IMR-90 (cell line): ENCODE results near the gene BTN2A1. TPM values are rescaled to one million over a fixed set of nuclear protein-coding genes. Genes with fewer than 3 reads are reported as not detected.
A peak's percentile ranks its signal among the peaks of the same experiment; 100 is the strongest.

Experiments used
- ATAC-seq: fragments of 200-7000 bp; cut with Tn5 transposase; 2 replicates; pipeline ENCODE4 v1.9.1; 2020; ENCODE audit warnings: low read depth, mild to moderate bottlenecking, moderate library complexity
- BruUV-seq: library from RNA; stranded (reverse); fragments of 400-500 nt; replicated peaks from 2 replicates; lab custom pipeline; 2021; lab: Mats Ljungman, UMichigan
- CTCF ChIA-PET: fragments of 300-600 bp; formaldehyde crosslinking; extraction: SDS; loops from one replicate; lab custom pipeline; 2021; ENCODE audit warnings: antibody characterized with exemption; lab: Yijun Ruan, JAX
- POLR2A ChIA-PET: fragments of 300-600 bp; sonication (Branson Sonifier 250); formaldehyde crosslinking; loops from one replicate; lab custom pipeline; 2022; ENCODE audit warnings: antibody characterized with exemption; ENCODE audit not compliant: unreplicated experiment; lab: Charles Lee
- DNase-seq: peaks from one replicate; pipeline ENCODE4 v3.0.0; 2013
- H2AFZ ChIP-seq: replicated peaks from 2 replicates; pipeline ENCODE3; 2013; ENCODE audit warnings: low read length, mild to moderate bottlenecking; ENCODE audit not compliant: poor library complexity
- H2AK5ac ChIP-seq: 2 replicates; pipeline ENCODE4 v1.6.1; 2013; ENCODE audit warnings: low read depth, low read length, inconsistent platforms
- H2AK9ac ChIP-seq: replicated peaks from 2 replicates; pipeline ENCODE3; 2013; ENCODE audit warnings: mild to moderate bottlenecking, low read depth, low read length, moderate library complexity; ENCODE audit not compliant: poor library complexity
- H2BK120ac ChIP-seq: 2 replicates; pipeline ENCODE4 v1.6.1; 2013; ENCODE audit warnings: low read depth, low read length, inconsistent platforms
- H2BK15ac ChIP-seq: 3 replicates; pipeline ENCODE4 v1.6.1; 2013; ENCODE audit warnings: low read depth, low read length, inconsistent platforms
- H2BK20ac ChIP-seq: 2 replicates; pipeline ENCODE4 v1.6.1; 2013; ENCODE audit warnings: low read depth, mild to moderate bottlenecking, inconsistent platforms, low read length, moderate library complexity
- H2BK5ac ChIP-seq: 2 replicates; pipeline ENCODE4 v1.6.1; 2013; ENCODE audit warnings: mild to moderate bottlenecking, low read depth, low read length, inconsistent platforms; ENCODE audit not compliant: poor library complexity, severe bottlenecking
- H3K14ac ChIP-seq: replicated peaks from 2 replicates; pipeline ENCODE4 v1.6.1; 2013; ENCODE audit warnings: low read depth, low read length, inconsistent platforms
- H3K18ac ChIP-seq: 2 replicates; pipeline ENCODE4 v1.6.1; 2013; ENCODE audit warnings: low read depth, low read length, control low read depth
- H3K23ac ChIP-seq: 2 replicates; pipeline ENCODE4 v1.6.1; 2013; ENCODE audit warnings: low read depth, low read length, inconsistent platforms
- H3K27ac ChIP-seq: 2 replicates; pipeline ENCODE4 v1.5.1; 2013; ENCODE audit warnings: mild to moderate bottlenecking, control low read depth, low read length; ENCODE audit not compliant: insufficient read depth
- H3K27me3 ChIP-seq: 2 replicates; pipeline ENCODE4 v1.6.1; 2013; ENCODE audit warnings: low read length; ENCODE audit not compliant: control insufficient read depth, insufficient read depth
- H3K36me3 ChIP-seq: 2 replicates; pipeline ENCODE4 v1.6.1; 2013; ENCODE audit warnings: low read length, mixed read lengths; ENCODE audit not compliant: control insufficient read depth, insufficient read depth
- H3K4ac ChIP-seq: 2 replicates; pipeline ENCODE4 v1.6.1; 2013; ENCODE audit warnings: low read depth, low read length, inconsistent platforms
- H3K4me1 ChIP-seq: 2 replicates; pipeline ENCODE4 v1.6.1; 2013; ENCODE audit warnings: low read length, mixed read lengths; ENCODE audit not compliant: control insufficient read depth, insufficient read depth
- H3K4me2 ChIP-seq: 2 replicates; pipeline ENCODE4 v1.6.1; 2013; ENCODE audit warnings: low read depth, mild to moderate bottlenecking, control low read depth, low read length, moderate library complexity
- H3K4me3 ChIP-seq: 2 replicates; pipeline ENCODE4 v1.5.1; 2013; ENCODE audit warnings: low read depth, mild to moderate bottlenecking, control low read depth, low read length, moderate library complexity; ENCODE audit not compliant: insufficient read depth
- H3K56ac ChIP-seq: 2 replicates; pipeline ENCODE4 v1.6.1; 2013; ENCODE audit warnings: low read length, inconsistent platforms; ENCODE audit not compliant: insufficient read depth; ENCODE audit errors: extremely low read depth
- H3K79me1 ChIP-seq, 2 experiments: 2 replicates each; pipeline ENCODE4 v1.6.1; 2013; ENCODE audit warnings: low read length in 2 of 2, inconsistent platforms in 1 of 2, low read depth in 1 of 2
- H3K9ac ChIP-seq: 2 replicates; pipeline ENCODE4 v1.6.1; 2013; ENCODE audit warnings: low read depth, low read length, control low read depth
- H3K9me1 ChIP-seq: 2 replicates; pipeline ENCODE4 v1.6.1; 2013; ENCODE audit warnings: low read length, inconsistent platforms; ENCODE audit not compliant: insufficient read depth
- H3K9me3 ChIP-seq: 2 replicates; pipeline ENCODE4 v1.6.1; 2013; ENCODE audit warnings: low read length; ENCODE audit not compliant: control insufficient read depth, insufficient read depth
- H4K20me1 ChIP-seq: 2 replicates; pipeline ENCODE4 v1.6.1; 2013; ENCODE audit warnings: low read length, inconsistent platforms; ENCODE audit not compliant: insufficient read depth
- H4K5ac ChIP-seq: 2 replicates; pipeline ENCODE4 v1.6.1; 2013; ENCODE audit warnings: mild to moderate bottlenecking, low read depth, low read length, control low read depth
- H4K8ac ChIP-seq, 2 experiments: 2 replicates each; pipeline ENCODE4 v1.6.1; 2013; ENCODE audit warnings: low read depth in 2 of 2, low read length in 2 of 2, control low read depth in 1 of 2, inconsistent platforms in 1 of 2
- H4K91ac ChIP-seq: 2 replicates; pipeline ENCODE4 v1.6.1; 2013; ENCODE audit warnings: low read depth, low read length, inconsistent platforms; ENCODE audit not compliant: insufficient read depth
- CEBPB ChIP-seq: IDR thresholded peaks from 2 replicates; pipeline ENCODE4 v1.6.1; 2012; ENCODE audit warnings: low read depth, low read length, improper control_type of control experiment
- MAFK ChIP-seq: IDR thresholded peaks from 2 replicates; pipeline ENCODE4 v1.6.1; 2012; ENCODE audit warnings: low read depth, low read length, improper control_type of control experiment
- MXI1 ChIP-seq: IDR thresholded peaks from 2 replicates; pipeline ENCODE4 v1.6.1; 2012; ENCODE audit warnings: low read depth, mild to moderate bottlenecking, low read length, moderate library complexity, borderline replicate concordance
- RAD21 ChIP-seq: IDR thresholded peaks from 2 replicates; pipeline ENCODE4 v1.6.1; 2012; ENCODE audit warnings: low read length, improper control_type of control experiment
- WGBS, 2 experiments: methylation state at CpG; one replicate each; pipeline versions ENCODE4 v1.1.5 to v1.1.7; 2013; ENCODE audit warnings: missing lambda C conversion rate in 2 of 2; ENCODE audit not compliant: insufficient read length in 1 of 2; ENCODE audit errors: extremely low coverage in 2 of 2; 5-methylcytosine and 5-hydroxymethylcytosine counted together
- dilution Hi-C: fragments of 300-500 bp; cut with HindIII; formaldehyde crosslinking; loops from one replicate; pipeline ENCODE4 v1.14.3; 2018; ENCODE audit warnings: low sequenced_read_pairs; ENCODE audit not compliant: unreplicated experiment
- in situ Hi-C: fragments of 300-500 bp; cut with MboI; formaldehyde crosslinking; loops from 3 replicates; pipeline ENCODE4 v1.14.3; 2019; ENCODE audit warnings: low sequenced_read_pairs, inconsistent platforms, mixed read lengths
- intact Hi-C: fragments of 100-400 bp; cut with micrococcal nuclease; formaldehyde crosslinking; loops from 2 replicates; pipeline ENCODE4 v1.10.0; 2022
- polyA plus RNA-seq, 3 experiments: library from polyadenylated mRNA; depleted of rRNA; stranded (reverse); fragments of >200 nt; gene quantifications; 2 replicates each; pipeline ENCODE4 v1.2.3, GENCODE V29; 2012; ENCODE audit warnings: low replicate concordance in 1 of 3
- total RNA-seq: library from RNA; depleted of rRNA; stranded (reverse); fragments of >200 nt; gene quantifications from 2 replicates; pipeline ENCODE4 v1.2.3, GENCODE V29; 2012
- TF ChIP-seq, protein P1 (sequence below): fragments of 150-350 bp; IDR thresholded peaks from 2 replicates; pipeline ENCODE4 v1.6.1; 2017; ENCODE audit warnings: mild to moderate bottlenecking, antibody characterized with exemption, low read length, low read depth

BTN2A1 gene
- total and polyA plus RNA-seq, 2 of the 4 experiments (the other 2 are of a cell fraction) = 13.6 to 40.2 TPM

DNA sequence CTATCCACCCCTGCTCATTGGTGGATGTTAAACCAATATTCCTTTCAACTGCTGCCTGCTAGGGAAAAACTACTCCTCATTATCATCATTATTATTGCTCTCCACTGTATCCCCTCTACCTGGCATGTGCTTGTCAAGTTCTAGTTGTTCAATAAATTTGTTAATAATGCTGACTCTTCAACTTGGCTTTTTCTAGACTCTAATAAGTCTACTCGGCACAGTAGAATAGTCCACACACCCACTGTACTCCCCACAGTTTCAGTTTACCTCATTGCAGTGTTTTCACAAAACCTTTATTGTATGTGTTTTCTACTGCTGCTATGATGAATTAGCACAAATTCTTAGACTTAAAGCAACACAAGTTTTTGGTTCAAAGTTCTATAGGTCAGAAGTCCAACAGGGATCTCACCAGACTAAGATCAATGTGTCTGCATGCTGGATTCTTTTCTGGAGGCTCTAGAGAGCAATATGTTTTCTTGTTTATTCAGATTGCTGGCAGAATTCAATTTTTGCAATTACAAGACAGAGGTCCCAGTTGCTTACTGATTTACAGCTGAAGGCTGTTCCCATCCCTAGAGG is 42.6 kb upstream of the BTN2A1 start:
- BruUV-seq = no TSS peak
- dilution Hi-C loops = no loop called here
- Histone ChIP-seq H3K4me1 (peaks cover 7% of the 10 kb centered on the region), H3K27ac (no peak overlapping the region), H3K79me1 (no peaks in the 10 kb centered on the region), H3K27me3 (no peaks in the 10 kb centered on the region), H3K14ac (no peak overlapping the region), H3K9ac (no peak overlapping the region), H4K5ac (no peak overlapping the region), H3K9me3 (no peaks in the 10 kb centered on the region), H3K36me3 (peaks cover 9% of the 10 kb centered on the region; the same call in 1 of the 2 replicates), H2BK20ac (no peak overlapping the region), H4K91ac (no peak overlapping the region), H3K56ac (no peak overlapping the region), H3K4me3 (no peak overlapping the region), H2BK120ac (no peak overlapping the region), H3K23ac (no peak overlapping the region), H2AK5ac (no peak overlapping the region), H2BK5ac (no peak overlapping the region), H2AFZ (no peak overlapping the region), H2AK9ac (no peak overlapping the region), H3K4me2 (no peak overlapping the region), H3K4ac (no peak overlapping the region), H2BK15ac (no peak overlapping the region), H4K8ac (no peak overlapping the region), H4K20me1 (no peaks in the 10 kb centered on the region), H3K18ac (no peak overlapping the region), H3K9me1 (peaks cover 6% of the 10 kb centered on the region)
- ChIA-PET CTCF (no interaction called here), POLR2A (no interaction called here)
- DNase-seq (no peak), ATAC-seq (no peak)
- intact Hi-C loops = no loop called here
- no CpG with 5 or more reads among the region's 1 CpG for WGBS, 2 experiments
- TF ChIP-seq RAD21 (no peak), MAFK (peak; percentile 31; the same call in 1 of the 2 replicates), MXI1 (no peak), CEBPB (no peak)
- TF ChIP-seq, protein P1, sequence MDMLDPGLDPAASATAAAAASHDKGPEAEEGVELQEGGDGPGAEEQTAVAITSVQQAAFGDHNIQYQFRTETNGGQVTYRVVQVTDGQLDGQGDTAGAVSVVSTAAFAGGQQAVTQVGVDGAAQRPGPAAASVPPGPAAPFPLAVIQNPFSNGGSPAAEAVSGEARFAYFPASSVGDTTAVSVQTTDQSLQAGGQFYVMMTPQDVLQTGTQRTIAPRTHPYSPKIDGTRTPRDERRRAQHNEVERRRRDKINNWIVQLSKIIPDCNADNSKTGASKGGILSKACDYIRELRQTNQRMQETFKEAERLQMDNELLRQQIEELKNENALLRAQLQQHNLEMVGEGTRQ = no peak
- in situ Hi-C loops = no loop called here
